WERI-Rb-1 (cell line): ENCODE data around the gene TAF4.

Experiments used
- DNase-seq: peaks from one replicate; pipeline ENCODE4 v3.0.0-alpha.2; 2020
- H3K27ac ChIP-seq: fragments of 250-450 bp; sonication (Bioruptor Pico); 2 replicates; pipeline ENCODE4 v1.5.1; 2020; ENCODE audit warnings: mild to moderate bottlenecking, moderate library complexity
- H3K27me3 ChIP-seq: fragments of 250-450 bp; sonication (Bioruptor Pico); 2 replicates; pipeline ENCODE4 v1.5.1; 2021; ENCODE audit warnings: mild to moderate bottlenecking, low read depth, moderate library complexity; ENCODE audit not compliant: insufficient read depth, severe bottlenecking
- H3K36me3 ChIP-seq: fragments of 250-450 bp; sonication (Bioruptor Pico); 2 replicates; pipeline ENCODE4 v1.5.1; 2020; ENCODE audit warnings: mild to moderate bottlenecking, moderate library complexity
- H3K4me3 ChIP-seq: 2 replicates; pipeline ENCODE4 v1.5.1; 2011; ENCODE audit warnings: low read depth, mild to moderate bottlenecking, control low read depth, low read length
- H3K9me3 ChIP-seq: fragments of 250-450 bp; sonication (Bioruptor Pico); 2 replicates; pipeline ENCODE4 v1.5.1; 2021; ENCODE audit warnings: mild to moderate bottlenecking, moderate library complexity; ENCODE audit not compliant: severe bottlenecking
- TF ChIP-seq, protein P1 (sequence below): IDR thresholded peaks from 2 replicates; pipeline ENCODE4 v1.5.1; 2011; ENCODE audit warnings: low read depth, mild to moderate bottlenecking, control low read depth, inconsistent platforms, low read length

Gene TAF4

GRCh38 chr20:61955668-61956395, 109.8 kb downstream of the TAF4 start:
- no peak overlapping the region for H3K27ac ChIP-seq
- TF ChIP-seq, protein P1, sequence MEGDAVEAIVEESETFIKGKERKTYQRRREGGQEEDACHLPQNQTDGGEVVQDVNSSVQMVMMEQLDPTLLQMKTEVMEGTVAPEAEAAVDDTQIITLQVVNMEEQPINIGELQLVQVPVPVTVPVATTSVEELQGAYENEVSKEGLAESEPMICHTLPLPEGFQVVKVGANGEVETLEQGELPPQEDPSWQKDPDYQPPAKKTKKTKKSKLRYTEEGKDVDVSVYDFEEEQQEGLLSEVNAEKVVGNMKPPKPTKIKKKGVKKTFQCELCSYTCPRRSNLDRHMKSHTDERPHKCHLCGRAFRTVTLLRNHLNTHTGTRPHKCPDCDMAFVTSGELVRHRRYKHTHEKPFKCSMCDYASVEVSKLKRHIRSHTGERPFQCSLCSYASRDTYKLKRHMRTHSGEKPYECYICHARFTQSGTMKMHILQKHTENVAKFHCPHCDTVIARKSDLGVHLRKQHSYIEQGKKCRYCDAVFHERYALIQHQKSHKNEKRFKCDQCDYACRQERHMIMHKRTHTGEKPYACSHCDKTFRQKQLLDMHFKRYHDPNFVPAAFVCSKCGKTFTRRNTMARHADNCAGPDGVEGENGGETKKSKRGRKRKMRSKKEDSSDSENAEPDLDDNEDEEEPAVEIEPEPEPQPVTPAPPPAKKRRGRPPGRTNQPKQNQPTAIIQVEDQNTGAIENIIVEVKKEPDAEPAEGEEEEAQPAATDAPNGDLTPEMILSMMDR, result no peak
- no peaks in the 10 kb centered on the region for H3K36me3 ChIP-seq
- no peaks in the 10 kb centered on the region for H3K27me3 ChIP-seq
- no peak overlapping the region for H3K4me3 ChIP-seq
- no peaks in the 10 kb centered on the region for H3K9me3 ChIP-seq
- no peak for DNase-seq

DNA sequence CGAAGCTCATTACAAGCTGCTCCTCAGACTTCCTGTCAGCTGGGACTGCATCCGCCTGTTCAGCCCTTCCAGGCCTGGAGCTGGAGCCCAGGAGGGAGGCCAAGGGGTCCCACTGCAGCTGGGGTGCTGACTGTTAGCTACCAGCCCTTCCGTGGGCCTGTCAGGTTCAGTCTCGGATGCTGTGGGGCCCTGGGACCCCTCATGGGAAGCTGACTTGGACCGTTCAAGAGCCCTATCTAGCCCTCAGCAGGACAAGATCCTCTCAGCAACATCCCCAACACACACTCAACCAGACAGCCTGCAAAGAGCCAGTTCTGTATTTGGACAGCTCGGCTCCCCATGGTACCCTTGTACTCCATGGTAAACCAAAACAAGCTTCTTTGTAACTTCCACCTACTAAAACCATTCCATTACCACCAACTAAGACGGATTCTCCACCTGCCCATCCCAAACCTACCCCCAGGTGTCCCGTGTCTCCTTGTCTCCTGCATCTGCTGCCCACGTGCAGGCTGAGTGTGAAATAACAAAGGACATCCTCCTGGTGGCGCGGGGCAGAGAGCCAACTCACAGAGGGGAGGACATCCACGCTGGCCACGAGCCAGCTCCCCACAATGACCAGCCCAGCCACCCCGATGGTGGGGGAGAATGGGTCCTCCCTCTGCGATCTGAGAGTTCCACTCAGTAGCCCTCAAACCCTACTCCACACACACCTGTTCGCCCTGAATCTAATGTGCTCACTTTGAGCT, 111.2 kb downstream of the TAF4 start:
- no peak for DNase-seq

GRCh38 chr20:61953037-61954021, 112.4 kb downstream of the TAF4 start:
- Histone ChIP-seq H3K27me3 (no peaks in the 10 kb centered on the region), H3K27ac (no peak overlapping the region), H3K9me3 (no peaks in the 10 kb centered on the region), H3K36me3 (no peaks in the 10 kb centered on the region), H3K4me3 (no peak overlapping the region)
- TF ChIP-seq, protein P1, result 0 out of 2 replicates have a peak, but pooled peaks have one; percentile 23
- peak; percentile 33 for DNase-seq

More for the DNA sequence above, 111.2 kb downstream of the TAF4 start:
- no peaks in the 10 kb centered on the region for H3K36me3 ChIP-seq
- no peak overlapping the region for H3K27ac ChIP-seq
- H3K4me3 ChIP-seq, result no peak overlapping the region
- TF ChIP-seq, protein P1, result no peak
- H3K9me3 ChIP-seq, result no peaks in the 10 kb centered on the region
- H3K27me3 ChIP-seq, result no peaks in the 10 kb centered on the region

GRCh38 chr20:61951695-61952533, 113.8 kb downstream of the TAF4 start:
- Histone ChIP-seq H3K36me3 (no peaks in the 10 kb centered on the region), H3K27ac (no peak overlapping the region), H3K9me3 (no peaks in the 10 kb centered on the region), H3K27me3 (no peaks in the 10 kb centered on the region), H3K4me3 (no peak overlapping the region)
- TF ChIP-seq, protein P1, result no peak
- no peak for DNase-seq

GRCh38 chr20:61950641-61951071, 115.0 kb downstream of the TAF4 start:
- Histone ChIP-seq H3K4me3 (no peak overlapping the region), H3K9me3 (no peaks in the 10 kb centered on the region), H3K36me3 (no peaks in the 10 kb centered on the region), H3K27ac (no peak overlapping the region), H3K27me3 (no peaks in the 10 kb centered on the region)
- TF ChIP-seq, protein P1, result no peak
- DNase-seq, result no peak
